HepG2 (cell line): ENCODE data around the gene TPRN. TPM values are rescaled to one million over a fixed set of nuclear protein-coding genes. Genes with fewer than 3 reads are reported as not detected.

Source experiments
- EZH2 ChIP-seq: conservative IDR thresholded peaks from 2 replicates; pipeline ENCODE4 v1.6.1; 2012; ENCODE audit warnings: mild to moderate bottlenecking, low read depth, low read length, moderate library complexity
- KMT2A ChIP-seq: sonication (generic); formaldehyde crosslinking; IDR thresholded peaks from 2 replicates; pipeline ENCODE4 v1.4.0; 2020; ENCODE audit warnings: missing genetic modification reagents
- MAFF ChIP-seq: IDR thresholded peaks from 2 replicates; pipeline ENCODE4 v1.6.1; 2011; ENCODE audit warnings: low read depth, low read length, improper control_type of control experiment
- MEIS1 ChIP-seq: sonication (generic); formaldehyde crosslinking; IDR thresholded peaks from 2 replicates; pipeline ENCODE4 v1.9.0; 2021; ENCODE audit warnings: mild to moderate bottlenecking, missing genetic modification reagents, moderate library complexity, borderline replicate concordance
- NPAS2 ChIP-seq: sonication (generic); formaldehyde crosslinking; IDR thresholded peaks from 2 replicates; pipeline ENCODE4 v1.8.0; 2022; ENCODE audit warnings: mild to moderate bottlenecking, missing genetic modification reagents, borderline replicate concordance
- SRY ChIP-seq: sonication (generic); formaldehyde crosslinking; IDR thresholded peaks from 2 replicates; pipeline ENCODE4 v1.8.0; 2022; ENCODE audit warnings: mild to moderate bottlenecking, missing genetic modification reagents
- SUZ12 ChIP-seq: fragments of 150-350 bp; IDR thresholded peaks from 2 replicates; pipeline ENCODE4 v1.6.1; 2014; ENCODE audit warnings: low read depth, low read length
- TBX2 ChIP-seq: sonication (generic); formaldehyde crosslinking; IDR thresholded peaks from 2 replicates; pipeline ENCODE4 v1.5.0; 2020; ENCODE audit warnings: missing genetic modification reagents, mild to moderate bottlenecking, borderline replicate concordance
- ZBTB21 ChIP-seq: sonication (generic); formaldehyde crosslinking; IDR thresholded peaks from 2 replicates; pipeline ENCODE4 v1.4.0; 2020; ENCODE audit warnings: missing genetic modification reagents
- ZFAT ChIP-seq: sonication (generic); formaldehyde crosslinking; conservative IDR thresholded peaks from 2 replicates; pipeline ENCODE4 v1.8.1; 2023; ENCODE audit warnings: missing genetic modification reagents, inconsistent platforms
- ZFP62 ChIP-seq: sonication (generic); formaldehyde crosslinking; IDR thresholded peaks from 2 replicates; pipeline ENCODE4 v1.4.0; 2020; ENCODE audit warnings: missing genetic modification reagents
- ZNF720 ChIP-seq: sonication (generic); formaldehyde crosslinking; IDR thresholded peaks from 2 replicates; pipeline ENCODE4 v1.4.0; 2020; ENCODE audit warnings: missing genetic modification reagents
- polyA plus RNA-seq, 8 experiments: library from polyadenylated mRNA; depleted of rRNA in 3 of 8; stranded (reverse) in 7 of 8; unstranded in 1 of 8; fragments of >200 nt; fragmentation: Illumina TruSeq in 4 of 8; extraction: Trizol in 4 of 8; gene quantifications; 2 replicates each; pipeline versions ENCODE4 v1.2.1 to v1.2.3, GENCODE V29; 2011 to 2016; ENCODE audit warnings: low read depth in 4 of 8, missing spikeins in 1 of 8, mixed read lengths in 1 of 8; ENCODE audit not compliant: insufficient read depth in 1 of 8
- total RNA-seq, 5 experiments: library from RNA; depleted of rRNA; stranded (reverse); fragments of >200 nt; fragmentation: Illumina TruSeq; extraction: Trizol; gene quantifications; 2 replicates each; pipeline ENCODE4 v1.2.3, GENCODE V29; 2016; ENCODE audit warnings: low read depth in 1 of 5
- TF ChIP-seq, protein P1 (sequence below): sonication (generic); formaldehyde crosslinking; conservative IDR thresholded peaks from 2 replicates; pipeline ENCODE4 v1.8.0; 2022; ENCODE audit warnings: low read depth, missing genetic modification reagents
- TF ChIP-seq, protein P2 (sequence below): IDR thresholded peaks from 2 replicates; pipeline ENCODE4 v1.6.1; 2016; ENCODE audit warnings: low read depth
- TF ChIP-seq, protein P3 (sequence below): sonication (generic); formaldehyde crosslinking; IDR thresholded peaks from 2 replicates; pipeline ENCODE4 v1.5.1; 2020; ENCODE audit warnings: missing genetic modification reagents, mild to moderate bottlenecking, borderline replicate concordance
- TF ChIP-seq, protein P4 (sequence below): sonication (generic); formaldehyde crosslinking; IDR thresholded peaks from 2 replicates; pipeline ENCODE4 v1.5.0; 2020; ENCODE audit warnings: mild to moderate bottlenecking, missing genetic modification reagents

The TPRN gene
- total and polyA plus RNA-seq, 2 of the 13 experiments (the other 11 are each of a cell fraction or from before 2014, with no cell fraction given), result 10.1 to 19.2 TPM

DNA sequence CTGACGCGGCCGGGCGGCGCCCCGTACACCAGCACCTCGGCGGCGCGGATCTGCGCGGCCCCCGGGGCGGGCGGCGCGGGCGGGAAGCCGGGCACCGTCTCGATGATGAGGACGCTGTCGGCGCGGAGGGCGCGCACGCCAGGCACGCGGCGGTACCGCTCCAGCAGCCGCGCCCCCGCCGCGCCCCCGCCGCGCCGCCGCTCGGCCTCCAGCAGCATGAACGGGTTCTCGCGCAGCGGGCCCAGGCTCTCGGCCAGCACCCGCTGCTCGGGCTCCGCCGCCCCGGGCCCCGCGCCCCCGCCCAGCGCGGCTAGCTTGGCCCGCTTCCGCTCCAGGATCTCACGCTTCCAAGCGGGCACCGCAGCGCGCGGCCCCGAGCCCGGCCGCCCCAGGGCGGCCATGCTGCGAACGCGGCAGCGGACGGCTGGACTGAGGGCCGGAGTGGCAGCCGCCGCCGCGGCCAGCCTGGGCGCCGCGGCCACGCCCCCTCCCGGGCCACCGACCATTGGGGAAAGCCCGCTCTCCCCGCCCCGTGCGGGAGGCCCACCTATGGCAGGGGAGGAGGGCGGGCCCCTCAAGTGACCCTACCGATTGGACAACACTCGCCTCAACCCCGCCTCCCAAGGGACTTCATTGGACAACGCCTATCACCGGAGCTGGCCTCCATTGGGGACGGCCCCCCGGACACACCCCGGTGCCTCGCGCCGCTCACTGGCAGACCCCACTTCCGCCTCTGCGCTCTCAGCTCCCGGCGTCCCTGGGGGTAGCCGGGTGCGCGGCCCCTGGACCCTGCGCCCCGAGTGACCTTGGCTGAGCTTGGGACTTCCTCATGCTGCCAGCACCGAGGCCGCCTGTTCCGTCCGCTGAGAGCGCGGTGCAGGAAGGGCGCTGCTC is at the start of gene TPRN (continued):
- TF ChIP-seq, protein P1, sequence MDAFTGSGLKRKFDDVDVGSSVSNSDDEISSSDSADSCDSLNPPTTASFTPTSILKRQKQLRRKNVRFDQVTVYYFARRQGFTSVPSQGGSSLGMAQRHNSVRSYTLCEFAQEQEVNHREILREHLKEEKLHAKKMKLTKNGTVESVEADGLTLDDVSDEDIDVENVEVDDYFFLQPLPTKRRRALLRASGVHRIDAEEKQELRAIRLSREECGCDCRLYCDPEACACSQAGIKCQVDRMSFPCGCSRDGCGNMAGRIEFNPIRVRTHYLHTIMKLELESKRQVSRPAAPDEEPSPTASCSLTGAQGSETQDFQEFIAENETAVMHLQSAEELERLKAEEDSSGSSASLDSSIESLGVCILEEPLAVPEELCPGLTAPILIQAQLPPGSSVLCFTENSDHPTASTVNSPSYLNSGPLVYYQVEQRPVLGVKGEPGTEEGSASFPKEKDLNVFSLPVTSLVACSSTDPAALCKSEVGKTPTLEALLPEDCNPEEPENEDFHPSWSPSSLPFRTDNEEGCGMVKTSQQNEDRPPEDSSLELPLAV (CRISPR knock-in tag), result no peak
- peak; percentile 83 for TF ChIP-seq TBX2 (CRISPR knock-in tag)
- no peak for TF ChIP-seq MEIS1 (CRISPR knock-in tag)
- TF ChIP-seq, protein P2, sequence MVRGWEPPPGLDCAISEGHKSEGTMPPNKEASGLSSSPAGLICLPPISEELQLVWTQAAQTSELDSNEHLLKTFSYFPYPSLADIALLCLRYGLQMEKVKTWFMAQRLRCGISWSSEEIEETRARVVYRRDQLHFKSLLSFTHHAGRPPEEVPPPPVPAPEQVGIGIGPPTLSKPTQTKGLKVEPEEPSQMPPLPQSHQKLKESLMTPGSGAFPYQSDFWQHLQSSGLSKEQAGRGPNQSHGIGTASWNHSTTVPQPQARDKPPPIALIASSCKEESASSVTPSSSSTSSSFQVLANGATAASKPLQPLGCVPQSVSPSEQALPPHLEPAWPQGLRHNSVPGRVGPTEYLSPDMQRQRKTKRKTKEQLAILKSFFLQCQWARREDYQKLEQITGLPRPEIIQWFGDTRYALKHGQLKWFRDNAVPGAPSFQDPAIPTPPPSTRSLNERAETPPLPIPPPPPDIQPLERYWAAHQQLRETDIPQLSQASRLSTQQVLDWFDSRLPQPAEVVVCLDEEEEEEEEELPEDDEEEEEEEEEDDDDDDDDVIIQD (CRISPR knock-in tag), result peak; percentile 27; the same call in 1 of the 2 replicates
- no peak for TF ChIP-seq ZNF720
- TF ChIP-seq, protein P3, sequence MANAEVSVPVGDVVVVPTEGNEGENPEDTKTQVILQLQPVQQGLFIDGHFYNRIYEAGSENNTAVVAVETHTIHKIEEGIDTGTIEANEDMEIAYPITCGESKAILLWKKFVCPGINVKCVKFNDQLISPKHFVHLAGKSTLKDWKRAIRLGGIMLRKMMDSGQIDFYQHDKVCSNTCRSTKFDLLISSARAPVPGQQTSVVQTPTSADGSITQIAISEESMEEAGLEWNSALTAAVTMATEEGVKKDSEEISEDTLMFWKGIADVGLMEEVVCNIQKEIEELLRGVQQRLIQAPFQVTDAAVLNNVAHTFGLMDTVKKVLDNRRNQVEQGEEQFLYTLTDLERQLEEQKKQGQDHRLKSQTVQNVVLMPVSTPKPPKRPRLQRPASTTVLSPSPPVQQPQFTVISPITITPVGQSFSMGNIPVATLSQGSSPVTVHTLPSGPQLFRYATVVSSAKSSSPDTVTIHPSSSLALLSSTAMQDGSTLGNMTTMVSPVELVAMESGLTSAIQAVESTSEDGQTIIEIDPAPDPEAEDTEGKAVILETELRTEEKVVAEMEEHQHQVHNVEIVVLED (CRISPR knock-in tag), result peak; percentile 83
- no peak for TF ChIP-seq MAFF
- TF ChIP-seq SUZ12, result no peak
- TF ChIP-seq NPAS2, result no peak
- TF ChIP-seq EZH2, result no peak
- no peak for TF ChIP-seq ZBTB21 (CRISPR knock-in tag)
- TF ChIP-seq KMT2A (CRISPR knock-in tag), result peak; percentile 92
- TF ChIP-seq, protein P4, sequence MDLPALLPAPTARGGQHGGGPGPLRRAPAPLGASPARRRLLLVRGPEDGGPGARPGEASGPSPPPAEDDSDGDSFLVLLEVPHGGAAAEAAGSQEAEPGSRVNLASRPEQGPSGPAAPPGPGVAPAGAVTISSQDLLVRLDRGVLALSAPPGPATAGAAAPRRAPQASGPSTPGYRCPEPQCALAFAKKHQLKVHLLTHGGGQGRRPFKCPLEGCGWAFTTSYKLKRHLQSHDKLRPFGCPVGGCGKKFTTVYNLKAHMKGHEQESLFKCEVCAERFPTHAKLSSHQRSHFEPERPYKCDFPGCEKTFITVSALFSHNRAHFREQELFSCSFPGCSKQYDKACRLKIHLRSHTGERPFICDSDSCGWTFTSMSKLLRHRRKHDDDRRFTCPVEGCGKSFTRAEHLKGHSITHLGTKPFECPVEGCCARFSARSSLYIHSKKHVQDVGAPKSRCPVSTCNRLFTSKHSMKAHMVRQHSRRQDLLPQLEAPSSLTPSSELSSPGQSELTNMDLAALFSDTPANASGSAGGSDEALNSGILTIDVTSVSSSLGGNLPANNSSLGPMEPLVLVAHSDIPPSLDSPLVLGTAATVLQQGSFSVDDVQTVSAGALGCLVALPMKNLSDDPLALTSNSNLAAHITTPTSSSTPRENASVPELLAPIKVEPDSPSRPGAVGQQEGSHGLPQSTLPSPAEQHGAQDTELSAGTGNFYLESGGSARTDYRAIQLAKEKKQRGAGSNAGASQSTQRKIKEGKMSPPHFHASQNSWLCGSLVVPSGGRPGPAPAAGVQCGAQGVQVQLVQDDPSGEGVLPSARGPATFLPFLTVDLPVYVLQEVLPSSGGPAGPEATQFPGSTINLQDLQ, result 0 out of 2 replicates have a peak, but pooled peaks have one; percentile 23
- peak; percentile 60; the same call in 1 of the 2 replicates for TF ChIP-seq SRY (CRISPR knock-in tag)
- 0 out of 2 replicates have a peak, but pooled peaks have one; percentile 52 for TF ChIP-seq ZFAT (CRISPR knock-in tag)
- TF ChIP-seq ZFP62 (CRISPR knock-in tag), result no peak
